Testis (tissue), 2 donors: ENCODE measurements around the gene ANKRD12.
"Not testable (repeated sequence)": the region's sequence is repeated elsewhere in the genome, so short reads cannot be mapped to it uniquely, and the experiment has no call there.

Experiments used
- POLR2A ChIP-seq: fragments of 450-650 bp; IDR thresholded peaks from one replicate; pipeline ENCODE4 v1.6.1; 2017; ENCODE audit warnings: antibody characterized with exemption, mild to moderate bottlenecking, moderate library complexity
- TF ChIP-seq, protein P1 (sequence below), 3 experiments: fragments of 450-650 bp in 2 of 3; fragments of 200-600 bp in 1 of 3; sonication (generic) in 1 of 3; IDR thresholded peaks; one replicate each; pipeline ENCODE4 v1.5.1; 2016 to 2019; ENCODE audit warnings: antibody characterized with exemption in 3 of 3, mild to moderate bottlenecking in 2 of 3, moderate library complexity in 1 of 3

DNA sequence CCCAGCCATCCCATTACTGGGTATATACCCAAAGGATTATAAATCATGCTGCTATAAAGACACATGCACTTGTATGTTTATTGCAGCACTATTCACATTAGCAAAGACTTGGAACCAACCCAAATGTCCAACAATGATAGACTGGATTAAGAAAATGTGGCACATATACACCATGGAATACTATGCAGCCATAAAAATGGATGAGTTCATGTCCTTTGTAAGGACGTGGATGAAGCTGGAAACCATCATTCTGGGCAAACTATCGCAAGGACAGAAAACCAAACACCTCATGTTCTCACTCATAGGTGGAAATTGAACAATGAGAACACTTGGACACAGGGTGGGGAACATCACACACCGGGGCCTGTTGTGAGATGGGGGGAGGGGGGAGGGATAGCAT, 43.5 kb upstream of the ANKRD12 start:
- TF ChIP-seq, protein P1, sequence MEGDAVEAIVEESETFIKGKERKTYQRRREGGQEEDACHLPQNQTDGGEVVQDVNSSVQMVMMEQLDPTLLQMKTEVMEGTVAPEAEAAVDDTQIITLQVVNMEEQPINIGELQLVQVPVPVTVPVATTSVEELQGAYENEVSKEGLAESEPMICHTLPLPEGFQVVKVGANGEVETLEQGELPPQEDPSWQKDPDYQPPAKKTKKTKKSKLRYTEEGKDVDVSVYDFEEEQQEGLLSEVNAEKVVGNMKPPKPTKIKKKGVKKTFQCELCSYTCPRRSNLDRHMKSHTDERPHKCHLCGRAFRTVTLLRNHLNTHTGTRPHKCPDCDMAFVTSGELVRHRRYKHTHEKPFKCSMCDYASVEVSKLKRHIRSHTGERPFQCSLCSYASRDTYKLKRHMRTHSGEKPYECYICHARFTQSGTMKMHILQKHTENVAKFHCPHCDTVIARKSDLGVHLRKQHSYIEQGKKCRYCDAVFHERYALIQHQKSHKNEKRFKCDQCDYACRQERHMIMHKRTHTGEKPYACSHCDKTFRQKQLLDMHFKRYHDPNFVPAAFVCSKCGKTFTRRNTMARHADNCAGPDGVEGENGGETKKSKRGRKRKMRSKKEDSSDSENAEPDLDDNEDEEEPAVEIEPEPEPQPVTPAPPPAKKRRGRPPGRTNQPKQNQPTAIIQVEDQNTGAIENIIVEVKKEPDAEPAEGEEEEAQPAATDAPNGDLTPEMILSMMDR (IDR thresholded peaks at IDR 0.05) = not testable (repeated sequence)
- not testable (repeated sequence) for TF ChIP-seq POLR2A
